Astrocyte (in vitro differentiated cells and primary cell): ENCODE measurements around the gene TRMT44. TPM values are rescaled to one million over a fixed set of nuclear protein-coding genes. Genes with fewer than 3 reads are reported as not detected.

Experiments
- DNase-seq: peaks from one replicate; pipeline ENCODE4 v3.0.0-alpha.2; 2010; ENCODE audit warnings: low read depth
- FAIRE-seq: peaks from 2 replicates; lab custom pipeline; 2011; peaks lifted over from hg19 to GRCh38; lab: Jason Lieb, UNC
- H2AFZ ChIP-seq: 2 replicates; pipeline ENCODE4 v1.6.0; 2012; ENCODE audit warnings: low read depth, low read length, inconsistent platforms
- H3K27ac ChIP-seq: 2 replicates; pipeline ENCODE4 v1.5.1; 2011; ENCODE audit warnings: low read depth, low read length, inconsistent platforms
- H3K27me3 ChIP-seq: 2 replicates; pipeline ENCODE4 v1.6.0; 2011; ENCODE audit warnings: low read length, inconsistent platforms; ENCODE audit not compliant: insufficient read depth
- H3K36me3 ChIP-seq: 2 replicates; pipeline ENCODE4 v1.5.1; 2011; ENCODE audit warnings: low read length, inconsistent platforms; ENCODE audit not compliant: insufficient read depth
- H3K4me1 ChIP-seq: 2 replicates; pipeline ENCODE4 v1.5.1; 2011; ENCODE audit warnings: low read length, inconsistent platforms; ENCODE audit not compliant: insufficient read depth
- H3K4me2 ChIP-seq: 2 replicates; pipeline ENCODE4 v1.6.0; 2012; ENCODE audit warnings: low read length, inconsistent platforms
- H3K4me3 ChIP-seq: 2 replicates; pipeline ENCODE4 v1.5.1; 2011; ENCODE audit warnings: low read depth, mild to moderate bottlenecking, low read length, inconsistent platforms; ENCODE audit not compliant: insufficient read depth
- H3K79me2 ChIP-seq: 2 replicates; pipeline ENCODE4 v1.6.0; 2012; ENCODE audit warnings: mild to moderate bottlenecking, low read length, inconsistent platforms; ENCODE audit not compliant: insufficient read depth
- H3K9ac ChIP-seq: 2 replicates; pipeline ENCODE4 v1.6.0; 2012; ENCODE audit warnings: mild to moderate bottlenecking, low read length, inconsistent platforms
- H3K9me3 ChIP-seq: 2 replicates; pipeline ENCODE4 v1.5.1; 2012; ENCODE audit warnings: low read depth, mild to moderate bottlenecking, low read length, inconsistent platforms; ENCODE audit not compliant: insufficient read depth
- H4K20me1 ChIP-seq: 2 replicates; pipeline ENCODE4 v1.6.0; 2012; ENCODE audit warnings: low read length, inconsistent platforms; ENCODE audit not compliant: insufficient read depth
- H3K27ac Mint-ChIP-seq: one replicate; pipeline ENCODE4 v1.8.0; 2021; ENCODE audit warnings: mild to moderate bottlenecking, mixed read lengths; ENCODE audit not compliant: unreplicated experiment
- H3K27me3 Mint-ChIP-seq: one replicate; pipeline ENCODE4 v1.8.0; 2021; ENCODE audit warnings: low read depth, mixed read lengths; ENCODE audit not compliant: unreplicated experiment
- H3K36me3 Mint-ChIP-seq: one replicate; pipeline ENCODE4 v1.8.0; 2021; ENCODE audit warnings: low read depth, mixed read lengths; ENCODE audit not compliant: unreplicated experiment
- H3K4me1 Mint-ChIP-seq: one replicate; pipeline ENCODE4 v1.8.0; 2021; ENCODE audit warnings: low read depth, mixed read lengths; ENCODE audit not compliant: unreplicated experiment
- H3K4me3 Mint-ChIP-seq: one replicate; pipeline ENCODE4 v1.8.0; 2021; ENCODE audit warnings: mild to moderate bottlenecking, moderate library complexity, mixed read lengths; ENCODE audit not compliant: unreplicated experiment
- H3K9me3 Mint-ChIP-seq: one replicate; pipeline ENCODE4 v1.8.0; 2021; ENCODE audit warnings: mild to moderate bottlenecking, mixed read lengths; ENCODE audit not compliant: unreplicated experiment
- CTCF ChIP-seq: IDR thresholded peaks from 2 replicates; pipeline ENCODE4 v1.5.1; 2011; ENCODE audit warnings: low read depth, mild to moderate bottlenecking, inconsistent platforms, low read length, moderate library complexity; ENCODE audit not compliant: insufficient read depth
- EZH2 ChIP-seq: IDR thresholded peaks from 2 replicates; pipeline ENCODE4 v1.6.1; 2012; ENCODE audit warnings: mild to moderate bottlenecking, low read length, inconsistent platforms; ENCODE audit not compliant: insufficient read depth
- total RNA-seq: library from RNA; stranded (reverse); gene quantifications from 2 replicates; pipeline ENCODE4 v1.2.1, GENCODE V29; 2021

Gene TRMT44
- total RNA-seq, 1 donor from 2014 or later: 18.0 TPM

GRCh38 chr4:8461616-8462015, 21.0 kb downstream of the TRMT44 start:
- Histone ChIP-seq H3K27me3 (no peaks in the 10 kb centered on the region), H3K79me2 (no peaks in the 10 kb centered on the region), H3K4me2 (no peak overlapping the region), H2AFZ (no peak overlapping the region), H3K27ac (no peak overlapping the region), H3K9ac (no peak overlapping the region), H3K4me1 (no peaks in the 10 kb centered on the region), H3K36me3 (peaks cover 17% of the 10 kb centered on the region), H3K9me3 (no peaks in the 10 kb centered on the region), H3K4me3 (no peak overlapping the region), H4K20me1 (peaks cover 16% of the 10 kb centered on the region)
- Mint-ChIP-seq H3K4me3 (no peak overlapping the region), H3K27me3 (no peaks in the 10 kb centered on the region), H3K36me3 (peaks cover 18% of the 10 kb centered on the region), H3K27ac (peak overlapping the region; percentile 15), H3K9me3 (no peaks in the 10 kb centered on the region), H3K4me1 (peaks cover 5% of the 10 kb centered on the region)
- FAIRE-seq: no peak
- no peak for DNase-seq
- no peak for TF ChIP-seq CTCF
- TF ChIP-seq EZH2: no peak

GRCh38 chr4:8463811-8464210, 23.2 kb downstream of the TRMT44 start:
- Mint-ChIP-seq H3K27me3 (no peaks in the 10 kb centered on the region), H3K9me3 (no peaks in the 10 kb centered on the region), H3K27ac (no peak overlapping the region), H3K36me3 (peaks cover 12% of the 10 kb centered on the region), H3K4me3 (no peak overlapping the region), H3K4me1 (peaks cover 5% of the 10 kb centered on the region)
- Histone ChIP-seq H3K4me1 (peaks cover under 1% of the 10 kb centered on the region), H3K36me3 (peaks cover 20% of the 10 kb centered on the region), H3K9me3 (no peaks in the 10 kb centered on the region), H3K27me3 (no peaks in the 10 kb centered on the region), H3K4me3 (no peak overlapping the region), H4K20me1 (peaks cover 17% of the 10 kb centered on the region), H3K79me2 (no peaks in the 10 kb centered on the region), H2AFZ (no peak overlapping the region), H3K27ac (no peak overlapping the region), H3K9ac (no peak overlapping the region), H3K4me2 (no peak overlapping the region)
- FAIRE-seq: no peak
- TF ChIP-seq EZH2 (no peak), CTCF (no peak)
- no peak for DNase-seq

- Histone ChIP-seq H3K4me3 (no peak overlapping the region), H3K4me1 (peaks cover 4% of the 10 kb centered on the region), H3K9ac (no peak overlapping the region), H3K9me3 (no peaks in the 10 kb centered on the region), H3K36me3 (peaks cover 20% of the 10 kb centered on the region), H3K27me3 (no peaks in the 10 kb centered on the region), H2AFZ (no peak overlapping the region), H4K20me1 (peaks cover 22% of the 10 kb centered on the region), H3K27ac (no peak overlapping the region), H3K79me2 (no peaks in the 10 kb centered on the region), H3K4me2 (no peak overlapping the region)
- Mint-ChIP-seq H3K4me1 (peaks cover 5% of the 10 kb centered on the region), H3K9me3 (no peaks in the 10 kb centered on the region), H3K27me3 (no peaks in the 10 kb centered on the region), H3K36me3 (peaks cover 14% of the 10 kb centered on the region), H3K4me3 (no peak overlapping the region), H3K27ac (no peak overlapping the region)
- TF ChIP-seq CTCF (no peak), EZH2 (no peak)
- FAIRE-seq: no peak
- no peak for DNase-seq
These were observed 23.8 kb downstream of the TRMT44 start for GRCh38 chr4:8464381-8464780.
